HepG2 (cell line): Measurements from ENCODE around the gene PPP1R18. TPM values are rescaled to one million over a fixed set of nuclear protein-coding genes. Genes with fewer than 3 reads are reported as not detected.

Experiments
- AGO2 ChIP-seq: fragments of 200-400 bp; formaldehyde crosslinking; optimal IDR thresholded peaks from 2 replicates; pipeline ENCODE3; 2017; ENCODE audit warnings: mild to moderate bottlenecking, low read depth, low read length, moderate library complexity
- ARID2 ChIP-seq: sonication (generic); formaldehyde crosslinking; IDR thresholded peaks from 2 replicates; pipeline ENCODE4 v1.8.1; 2022; ENCODE audit warnings: mild to moderate bottlenecking, missing genetic modification reagents, borderline replicate concordance
- EP300 ChIP-seq, 3 experiments: sonication (generic) in 1 of 3; formaldehyde crosslinking in 1 of 3; IDR thresholded peaks; 2 replicates each; pipeline versions ENCODE4 v1.5.1 to v1.6.1; 2011 to 2020; ENCODE audit warnings: low read depth in 2 of 3, low read length in 2 of 3, borderline replicate concordance in 1 of 3, improper control_type of control experiment in 1 of 3, mild to moderate bottlenecking in 1 of 3, missing genetic modification reagents in 1 of 3, moderate library complexity in 1 of 3
- FIP1L1 ChIP-seq: fragments of 200-400 bp; formaldehyde crosslinking; IDR thresholded peaks from 2 replicates; pipeline ENCODE4 v1.6.1; 2018; ENCODE audit warnings: low read depth, mild to moderate bottlenecking, low read length, moderate library complexity, borderline replicate concordance; ENCODE audit not compliant: insufficient read depth
- KLF12 ChIP-seq: sonication (generic); formaldehyde crosslinking; IDR thresholded peaks from 2 replicates; pipeline ENCODE4 v1.4.0; 2020; ENCODE audit warnings: missing genetic modification reagents, borderline replicate concordance
- NR2F6 ChIP-seq, 2 experiments: IDR thresholded peaks; 2 replicates each; pipeline ENCODE4 v1.6.1; 2016; ENCODE audit warnings: antibody characterized with exemption in 1 of 2, mild to moderate bottlenecking in 1 of 2
- SIN3A ChIP-seq: IDR thresholded peaks from 2 replicates; pipeline ENCODE4 v1.6.1; 2011; ENCODE audit warnings: low read depth, mild to moderate bottlenecking, control low read depth, low read length, borderline replicate concordance
- TBX2 ChIP-seq: sonication (generic); formaldehyde crosslinking; IDR thresholded peaks from 2 replicates; pipeline ENCODE4 v1.5.0; 2020; ENCODE audit warnings: missing genetic modification reagents, mild to moderate bottlenecking, borderline replicate concordance
- THRA ChIP-seq: sonication (generic); formaldehyde crosslinking; IDR thresholded peaks from 2 replicates; pipeline ENCODE4 v1.4.0; 2020; ENCODE audit warnings: missing genetic modification reagents, borderline replicate concordance
- YEATS4 ChIP-seq: sonication (generic); formaldehyde crosslinking; IDR thresholded peaks from 2 replicates; pipeline ENCODE4 v1.4.0; 2020; ENCODE audit warnings: missing genetic modification reagents, borderline replicate concordance
- ZBTB4 ChIP-seq: sonication (generic); formaldehyde crosslinking; IDR thresholded peaks from 2 replicates; pipeline ENCODE4 v1.4.0; 2020; ENCODE audit warnings: missing genetic modification reagents, mild to moderate bottlenecking, borderline replicate concordance
- ZBTB7B ChIP-seq: sonication (generic); formaldehyde crosslinking; IDR thresholded peaks from 2 replicates; pipeline ENCODE4 v1.4.0; 2020; ENCODE audit warnings: missing genetic modification reagents
- ZNF431 ChIP-seq: sonication (generic); formaldehyde crosslinking; IDR thresholded peaks from 2 replicates; pipeline ENCODE4 v1.9.0; 2022; ENCODE audit warnings: missing genetic modification reagents, low read depth, mild to moderate bottlenecking, borderline replicate concordance
- polyA plus RNA-seq, 8 experiments: library from polyadenylated mRNA; depleted of rRNA in 3 of 8; stranded (reverse) in 7 of 8; unstranded in 1 of 8; fragments of >200 nt; fragmentation: Illumina TruSeq in 4 of 8; extraction: Trizol in 4 of 8; gene quantifications; 2 replicates each; pipeline versions ENCODE4 v1.2.1 to v1.2.3, GENCODE V29; 2011 to 2016; ENCODE audit warnings: low read depth in 4 of 8, missing spikeins in 1 of 8, mixed read lengths in 1 of 8; ENCODE audit not compliant: insufficient read depth in 1 of 8
- total RNA-seq, 5 experiments: library from RNA; depleted of rRNA; stranded (reverse); fragments of >200 nt; fragmentation: Illumina TruSeq; extraction: Trizol; gene quantifications; 2 replicates each; pipeline ENCODE4 v1.2.3, GENCODE V29; 2016; ENCODE audit warnings: low read depth in 1 of 5
- TF ChIP-seq, protein P1 (sequence below): sonication (generic); formaldehyde crosslinking; conservative IDR thresholded peaks from 2 replicates; pipeline ENCODE4 v1.8.0; 2022; ENCODE audit warnings: mild to moderate bottlenecking, moderate library complexity, missing genetic modification reagents
- TF ChIP-seq, protein P2 (sequence below): IDR thresholded peaks from 2 replicates; pipeline ENCODE4 v1.4.0; 2020; ENCODE audit warnings: mild to moderate bottlenecking, missing genetic modification reagents

Gene PPP1R18
- total and polyA plus RNA-seq, 2 of the 13 experiments (the other 11 are each of a cell fraction or from before 2014, with no cell fraction given) = 4.9 to 9.2 TPM

GRCh38 chr6:30686908-30687658, 638 bp upstream of the PPP1R18 start (continued):
- peak in 1 of 2 experiments; percentile 55; a peak in 1 of 4 replicates for TF ChIP-seq EP300 (IDR thresholded peaks at IDR 0.05; ENCODE audit: low read depth in 2 of 2, low read length in 2 of 2)
- TF ChIP-seq EP300 (CRISPR knock-in tag; IDR thresholded peaks at IDR 0.05; ENCODE audit: borderline replicate concordance) = no peak
- TF ChIP-seq NR2F6 (IDR thresholded peaks at IDR 0.05) = no peak
- no peak for TF ChIP-seq NR2F6 (CRISPR knock-in tag; IDR thresholded peaks at IDR 0.05)
- TF ChIP-seq SIN3A = peak; percentile 66; the same call in 1 of the 2 replicates
- TF ChIP-seq FIP1L1 = peak; percentile 59; the same call in 1 of the 2 replicates
- TF ChIP-seq ZBTB4 (CRISPR knock-in tag) = peak; percentile 1; the same call in 1 of the 2 replicates
- peak; percentile 54; the same call in 1 of the 2 replicates for TF ChIP-seq THRA (CRISPR knock-in tag)
- TF ChIP-seq, protein P1, sequence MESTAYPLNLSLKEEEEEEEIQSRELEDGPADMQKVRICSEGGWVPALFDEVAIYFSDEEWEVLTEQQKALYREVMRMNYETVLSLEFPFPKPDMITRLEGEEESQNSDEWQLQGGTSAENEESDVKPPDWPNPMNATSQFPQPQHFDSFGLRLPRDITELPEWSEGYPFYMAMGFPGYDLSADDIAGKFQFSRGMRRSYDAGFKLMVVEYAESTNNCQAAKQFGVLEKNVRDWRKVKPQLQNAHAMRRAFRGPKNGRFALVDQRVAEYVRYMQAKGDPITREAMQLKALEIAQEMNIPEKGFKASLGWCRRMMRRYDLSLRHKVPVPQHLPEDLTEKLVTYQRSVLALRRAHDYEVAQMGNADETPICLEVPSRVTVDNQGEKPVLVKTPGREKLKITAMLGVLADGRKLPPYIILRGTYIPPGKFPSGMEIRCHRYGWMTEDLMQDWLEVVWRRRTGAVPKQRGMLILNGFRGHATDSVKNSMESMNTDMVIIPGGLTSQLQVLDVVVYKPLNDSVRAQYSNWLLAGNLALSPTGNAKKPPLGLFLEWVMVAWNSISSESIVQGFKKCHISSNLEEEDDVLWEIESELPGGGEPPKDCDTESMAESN (CRISPR knock-in tag) = peak; percentile 48; the same call in 1 of the 2 replicates
- TF ChIP-seq ZBTB7B = peak; percentile 43; the same call in 1 of the 2 replicates
- 0 out of 2 replicates have a peak, but pooled peaks have one; percentile 25 for TF ChIP-seq ARID2
- 0 out of 2 replicates have a peak, but pooled peaks have one; percentile 36 for TF ChIP-seq ZNF431 (CRISPR knock-in tag)
- TF ChIP-seq KLF12 (CRISPR knock-in tag) = 0 out of 2 replicates have a peak, but pooled peaks have one; percentile 61
- TF ChIP-seq TBX2 = peak; percentile 40; the same call in 1 of the 2 replicates
- TF ChIP-seq, protein P2, sequence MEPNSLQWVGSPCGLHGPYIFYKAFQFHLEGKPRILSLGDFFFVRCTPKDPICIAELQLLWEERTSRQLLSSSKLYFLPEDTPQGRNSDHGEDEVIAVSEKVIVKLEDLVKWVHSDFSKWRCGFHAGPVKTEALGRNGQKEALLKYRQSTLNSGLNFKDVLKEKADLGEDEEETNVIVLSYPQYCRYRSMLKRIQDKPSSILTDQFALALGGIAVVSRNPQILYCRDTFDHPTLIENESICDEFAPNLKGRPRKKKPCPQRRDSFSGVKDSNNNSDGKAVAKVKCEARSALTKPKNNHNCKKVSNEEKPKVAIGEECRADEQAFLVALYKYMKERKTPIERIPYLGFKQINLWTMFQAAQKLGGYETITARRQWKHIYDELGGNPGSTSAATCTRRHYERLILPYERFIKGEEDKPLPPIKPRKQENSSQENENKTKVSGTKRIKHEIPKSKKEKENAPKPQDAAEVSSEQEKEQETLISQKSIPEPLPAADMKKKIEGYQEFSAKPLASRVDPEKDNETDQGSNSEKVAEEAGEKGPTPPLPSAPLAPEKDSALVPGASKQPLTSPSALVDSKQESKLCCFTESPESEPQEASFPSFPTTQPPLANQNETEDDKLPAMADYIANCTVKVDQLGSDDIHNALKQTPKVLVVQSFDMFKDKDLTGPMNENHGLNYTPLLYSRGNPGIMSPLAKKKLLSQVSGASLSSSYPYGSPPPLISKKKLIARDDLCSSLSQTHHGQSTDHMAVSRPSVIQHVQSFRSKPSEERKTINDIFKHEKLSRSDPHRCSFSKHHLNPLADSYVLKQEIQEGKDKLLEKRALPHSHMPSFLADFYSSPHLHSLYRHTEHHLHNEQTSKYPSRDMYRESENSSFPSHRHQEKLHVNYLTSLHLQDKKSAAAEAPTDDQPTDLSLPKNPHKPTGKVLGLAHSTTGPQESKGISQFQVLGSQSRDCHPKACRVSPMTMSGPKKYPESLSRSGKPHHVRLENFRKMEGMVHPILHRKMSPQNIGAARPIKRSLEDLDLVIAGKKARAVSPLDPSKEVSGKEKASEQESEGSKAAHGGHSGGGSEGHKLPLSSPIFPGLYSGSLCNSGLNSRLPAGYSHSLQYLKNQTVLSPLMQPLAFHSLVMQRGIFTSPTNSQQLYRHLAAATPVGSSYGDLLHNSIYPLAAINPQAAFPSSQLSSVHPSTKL (CRISPR knock-in tag) = peak; percentile 6; the same call in 1 of the 2 replicates
- peak; percentile 83 for TF ChIP-seq AGO2
- TF ChIP-seq YEATS4 (CRISPR knock-in tag) = peak; percentile 40; the same call in 1 of the 2 replicates
